ENCODE results near the gene ADAMTS1. TPM values are rescaled to one million over a fixed set of nuclear protein-coding genes. Genes with fewer than 3 reads are reported as not detected.

The ADAMTS1 gene
- total RNA-seq, result 35.0 and 37.0 TPM in 2 replicates

GRCh38 chr21:26845066-26845758, at the start of gene ADAMTS1:
Gene ADAMTS1, minus strand, starts transcription at chr21:26845409. Its CDS starts 455 bp downstream, at chr21:26844954.

Other genes with a start within 250 kb of the ADAMTS1 start
- gene ADAMTS5, start 121.7 kb upstream of the ADAMTS1 start, total RNA-seq, result not detected in 2 replicates

All from airway epithelial cell (primary cell).